ENCODE data around the gene GNAT3.

GNAT3 gene

DNA sequence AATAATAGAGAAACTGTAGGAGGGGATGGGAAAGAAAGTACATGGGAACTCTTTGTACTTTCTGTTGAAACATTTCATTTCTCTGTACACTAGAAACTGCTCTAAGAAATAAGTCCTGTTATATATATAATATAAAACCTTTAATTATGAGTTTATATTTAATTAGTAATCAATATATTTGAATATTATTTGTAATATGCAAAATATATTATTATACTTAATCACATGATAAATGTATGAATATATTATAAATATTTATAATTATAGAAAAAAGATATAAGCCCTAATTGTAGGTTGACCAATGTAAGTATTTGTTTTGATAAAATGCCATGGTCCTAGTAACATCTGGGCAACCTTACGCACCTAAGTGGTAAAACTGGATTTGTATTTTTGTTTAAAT lies 51.0 kb downstream of the GNAT3 start:
- no peak for DNase-seq

- DNase-seq: no peak
Measured at GRCh38 chr7:80459776-80460510, 51.9 kb downstream of the GNAT3 start.

DNA sequence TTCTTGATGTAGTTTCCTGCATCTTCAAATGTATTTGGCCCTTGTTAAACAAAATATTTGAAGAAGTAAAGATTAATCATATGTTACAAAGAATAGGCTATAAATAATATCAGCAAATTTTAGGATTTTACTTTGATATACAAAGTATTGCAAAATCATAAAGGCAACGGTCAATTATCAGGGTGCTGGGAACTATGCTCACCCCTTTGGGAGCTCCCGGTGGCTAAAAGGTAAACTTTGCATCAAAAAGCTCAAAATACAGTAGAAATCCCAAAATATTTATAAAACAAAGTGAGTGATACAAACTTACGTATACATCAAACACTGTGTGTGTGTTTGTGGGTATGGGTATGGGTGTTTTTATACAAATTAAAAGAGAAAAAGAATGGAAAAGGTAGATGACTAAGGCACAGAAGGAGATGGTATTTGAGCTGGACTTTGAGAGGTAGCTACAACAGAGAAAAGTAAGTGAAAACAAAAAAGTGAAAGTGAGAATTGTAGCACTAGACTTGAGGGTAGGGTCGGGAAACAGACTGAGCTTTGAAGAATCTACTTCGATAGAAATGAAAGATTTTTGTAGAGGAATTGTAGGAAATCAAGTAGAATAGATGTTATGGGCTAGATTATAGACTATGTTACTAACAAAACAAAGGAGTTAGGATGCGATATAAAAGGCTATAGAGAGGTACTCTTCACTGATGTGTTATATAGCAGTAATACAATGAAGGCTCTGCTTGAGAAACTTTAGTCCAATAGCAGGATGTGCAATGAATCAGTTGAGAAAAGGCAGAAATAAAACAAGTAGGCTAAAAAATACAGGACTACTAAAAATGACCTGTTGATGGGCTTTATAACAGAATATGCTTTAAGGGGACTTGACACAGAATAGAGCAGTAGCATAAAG lies 52.8 kb downstream of the GNAT3 start:
- no peak for DNase-seq

GRCh38 chr7:80453699-80454340 lies 58.0 kb downstream of the GNAT3 start:
- no peak for DNase-seq

- no peak for DNase-seq
Measured at GRCh38 chr7:80450621-80451308, 61.1 kb downstream of the GNAT3 start.

DNA sequence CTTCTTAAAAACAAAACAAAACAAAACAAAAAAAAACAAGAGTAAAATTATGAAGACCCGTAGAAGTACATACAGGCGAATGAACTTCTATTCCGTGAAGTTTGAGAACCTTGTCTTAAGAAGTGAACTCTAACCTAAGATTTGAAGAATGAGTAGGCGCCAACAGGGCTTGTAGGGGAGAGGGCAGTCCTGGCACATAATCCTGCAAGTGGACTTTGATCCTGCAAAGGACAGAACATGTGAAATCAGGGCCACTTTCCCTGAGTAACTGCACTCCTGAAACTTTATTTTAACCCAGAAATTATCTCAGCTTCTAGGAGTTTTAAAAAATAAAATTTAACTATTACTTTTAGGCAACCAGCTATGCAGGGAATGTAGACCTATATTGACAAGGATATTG lies 62.0 kb downstream of the GNAT3 start:
- DNase-seq: no peak

GRCh38 chr7:80445351-80445750 lies 66.5 kb downstream of the GNAT3 start:
- DNase-seq: no peak

DNA sequence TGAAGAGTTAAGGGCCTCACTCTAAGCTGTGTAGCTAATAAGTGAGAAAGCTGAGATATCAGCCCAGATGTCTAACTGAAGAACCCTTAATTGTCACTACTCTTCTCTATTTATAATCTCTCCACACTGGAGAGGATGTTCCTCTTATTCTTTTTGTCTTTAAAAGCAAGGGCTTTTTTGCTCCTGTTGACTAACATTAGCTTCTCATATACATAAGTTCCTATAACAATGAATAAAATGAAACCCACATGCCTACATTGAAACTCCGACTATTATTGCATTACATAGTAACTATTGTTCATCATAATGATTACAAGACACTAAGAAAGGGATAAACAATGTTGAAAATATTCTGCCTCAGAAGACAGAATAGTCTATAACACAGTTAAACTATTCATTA lies 67.1 kb downstream of the GNAT3 start:
- no peak for DNase-seq

DNA sequence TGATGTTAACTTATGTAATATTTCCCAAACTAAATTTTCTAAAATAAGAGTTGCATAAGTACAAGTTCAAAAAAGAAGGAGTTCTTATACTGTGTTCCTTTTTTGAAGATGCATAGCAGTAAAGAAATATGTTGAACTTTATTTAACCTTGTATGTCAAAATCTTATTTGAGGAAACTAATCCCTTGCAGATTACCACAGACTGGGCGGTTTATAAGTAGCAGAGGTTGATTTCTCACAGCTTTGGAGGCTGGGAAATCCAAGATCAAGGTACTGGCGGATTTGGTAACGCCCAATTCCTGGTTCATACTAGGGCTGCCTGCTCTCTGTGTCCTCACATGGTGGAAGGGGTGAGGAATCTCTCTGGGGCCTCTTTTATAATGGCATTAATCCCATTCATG lies 68.5 kb downstream of the GNAT3 start:
- peak; percentile 17 for DNase-seq

DNA sequence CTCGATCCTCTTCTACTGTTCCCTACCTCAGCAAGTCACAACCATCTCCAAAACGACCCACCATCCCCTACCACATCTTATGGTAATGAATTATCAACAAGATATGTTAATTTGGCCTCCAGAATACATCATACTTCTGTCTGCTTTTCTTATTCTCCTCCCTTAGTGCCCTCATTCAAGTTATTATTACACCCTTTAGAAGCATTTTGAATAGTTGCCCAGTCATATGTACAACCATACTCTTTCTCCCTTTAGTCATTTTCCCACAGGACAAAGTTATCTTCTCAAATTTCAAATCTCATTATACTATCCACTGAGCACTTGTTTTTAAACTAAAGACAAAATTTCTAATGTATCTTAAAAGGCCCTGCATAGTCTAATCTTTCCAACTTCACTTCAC lies 71.0 kb downstream of the GNAT3 start:
- DNase-seq: no peak

- DNase-seq: no peak
Measured at GRCh38 chr7:80439894-80440821, 71.7 kb downstream of the GNAT3 start.

- no peak for DNase-seq
Measured at GRCh38 chr7:80435521-80435920, 76.3 kb downstream of the GNAT3 start.

DNA sequence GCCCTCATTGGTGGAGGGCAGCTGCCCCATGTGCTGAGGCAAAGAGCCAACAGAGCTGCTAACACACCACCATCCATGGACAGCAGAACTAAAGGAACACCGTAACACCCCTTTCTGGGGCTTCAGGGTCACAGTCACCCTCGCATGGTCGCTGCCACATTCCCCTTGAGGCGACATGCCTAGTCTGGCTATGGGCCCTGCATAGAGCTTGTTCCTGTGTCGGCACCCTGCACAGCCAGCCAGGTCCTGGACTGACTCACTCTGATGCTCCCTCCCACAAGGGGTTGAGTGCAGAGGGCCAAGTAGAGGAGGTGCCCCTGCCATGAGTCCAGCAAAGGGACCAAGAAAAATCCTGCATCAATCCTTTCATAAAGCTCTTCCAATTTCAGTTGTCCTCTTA lies 77.8 kb downstream of the GNAT3 start:
- DNase-seq: no peak

DNA sequence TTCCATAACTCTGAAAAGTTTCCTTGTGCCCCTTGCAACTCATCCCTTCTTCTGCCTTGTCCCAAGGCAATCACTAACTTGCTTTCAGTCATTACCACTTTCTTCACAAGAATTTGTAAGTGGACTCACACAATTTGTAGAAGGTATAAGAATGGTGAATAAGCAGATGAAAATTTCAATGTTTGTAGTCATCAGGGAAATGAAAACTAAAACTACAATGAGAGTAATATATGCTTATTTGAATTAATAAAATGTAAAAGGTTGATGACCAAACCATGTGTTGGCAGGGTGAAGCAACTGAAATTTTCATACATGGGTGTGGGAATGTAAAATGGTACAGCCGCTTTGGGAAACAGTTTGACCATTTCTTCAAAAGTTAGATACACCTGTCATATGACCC lies 79.7 kb downstream of the GNAT3 start:
- DNase-seq: no peak

GRCh38 chr7:80429181-80429580 lies 82.7 kb downstream of the GNAT3 start:
- DNase-seq: no peak

- no peak for DNase-seq
Measured at GRCh38 chr7:80428161-80429054, 83.5 kb downstream of the GNAT3 start.

DNA sequence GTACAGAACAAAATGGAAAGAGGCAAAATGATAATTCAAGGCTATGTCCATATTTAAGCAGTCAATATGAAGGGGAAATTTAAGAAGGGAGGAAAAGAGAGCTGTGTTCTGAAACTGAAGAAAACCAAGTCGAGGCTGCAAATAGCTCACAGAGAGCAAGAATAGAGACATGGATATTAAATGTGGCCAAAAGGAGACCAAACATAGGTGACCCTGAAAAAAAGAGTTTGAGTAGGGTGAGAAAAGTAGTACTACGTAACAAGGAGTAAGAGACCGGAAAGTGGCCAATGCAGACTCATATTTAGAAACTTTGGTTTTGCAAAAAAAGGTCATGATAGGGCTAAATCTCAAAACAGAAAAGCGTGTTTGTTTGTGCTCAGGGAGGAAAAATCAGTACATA lies 84.6 kb downstream of the GNAT3 start:
- no peak for DNase-seq

- DNase-seq: no peak
Measured at GRCh38 chr7:80420876-80421275, 91.0 kb downstream of the GNAT3 start.

- no peak for DNase-seq
Measured at GRCh38 chr7:80417211-80417793, 94.6 kb downstream of the GNAT3 start.

DNA sequence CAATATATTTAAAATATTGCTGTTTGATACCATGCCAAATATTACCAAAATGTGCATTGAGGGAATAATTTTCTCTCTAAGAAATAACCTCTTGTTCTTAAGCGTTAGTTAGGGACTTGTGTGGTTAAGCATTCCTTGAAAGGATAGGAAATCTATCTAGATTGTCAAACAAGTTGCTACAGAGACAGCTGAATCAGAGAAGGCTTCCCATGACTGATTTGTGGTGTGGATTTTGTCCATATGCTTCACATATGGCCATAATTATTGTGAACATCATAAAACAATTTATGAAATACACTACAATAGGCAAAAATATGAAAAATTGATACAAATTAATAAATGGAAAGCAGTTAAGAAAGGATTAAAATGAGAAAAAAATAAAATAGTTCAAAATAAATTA lies 96.3 kb downstream of the GNAT3 start:
- no peak for DNase-seq

DNA sequence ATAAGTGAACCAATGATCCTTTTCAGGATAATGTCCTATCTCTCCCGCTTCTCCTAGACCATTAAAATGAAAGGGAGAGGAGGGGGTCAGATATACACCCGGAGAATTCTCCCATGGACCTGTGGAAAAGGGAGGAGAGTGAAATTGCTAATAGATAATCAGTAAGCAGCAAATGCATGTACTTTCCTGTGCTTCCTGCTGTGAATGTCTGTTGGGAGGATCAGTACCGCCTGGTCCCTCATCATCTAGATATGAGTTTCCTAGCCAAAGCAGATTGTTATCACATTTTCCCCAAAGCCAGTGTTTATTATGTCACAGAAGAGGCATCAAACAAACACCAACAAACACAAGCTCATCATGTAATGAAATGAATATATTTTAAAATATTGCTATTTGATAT lies 96.8 kb downstream of the GNAT3 start:
- DNase-seq: no peak

Measured in SIG-M5 (cell line).